OCI-LY3 (cell line): ENCODE measurements around the gene ALOX5.

ENCODE experiments used
- CTCF ChIP-seq: fragments of 200-600, 300-600 bp; sonication (generic); IDR thresholded peaks from 2 replicates; pipeline ENCODE4 v1.5.1; 2014; ENCODE audit warnings: antibody characterized with exemption, low read length, low read depth
- EZH2phosphoT487 ChIP-seq: fragments of 200-600 bp; shearing (Covaris generic); IDR thresholded peaks from 2 replicates; pipeline ENCODE4 v1.6.1; 2018; ENCODE audit warnings: antibody characterized with exemption, mixed run types, low read depth

- TF ChIP-seq CTCF (no peak), EZH2phosphoT487 (no peak)
Observed at GRCh38 chr10:45463244-45464116, 89.5 kb downstream of the ALOX5 start.
